ENCODE results near the gene CLBA1.

- no peak for TF ChIP-seq EZH2 (IDR thresholded peaks at IDR 0.05; ENCODE audit: low read depth, unreplicated experiment)
- TF ChIP-seq ZNF331 (CRISPR knock-in tag; IDR thresholded peaks at IDR 0.05; ENCODE audit: low read depth), result peak; percentile 92
- TF ChIP-seq CTCF (conservative IDR thresholded peaks at IDR 0.05; ENCODE audit: low read depth in 2 of 2), result no peak
- TF ChIP-seq REST (IDR thresholded peaks at IDR 0.05; ENCODE audit: unreplicated experiment), result no peak
- TF ChIP-seq POLR2AphosphoS5 (IDR thresholded peaks at IDR 0.05; ENCODE audit: low read depth), result no peak
- TF ChIP-seq JUNB (IDR thresholded peaks at IDR 0.05; ENCODE audit: unreplicated experiment), result no peak
- TF ChIP-seq ETS1 (IDR thresholded peaks at IDR 0.05), result no peak
- no peak for TF ChIP-seq EZH2phosphoT487 (IDR thresholded peaks at IDR 0.05; ENCODE audit: unreplicated experiment)
- TF ChIP-seq STAT1 (IDR thresholded peaks at IDR 0.05; ENCODE audit: unreplicated experiment), result no peak
Observed at GRCh38 chr14:104999361-104999760, 13.8 kb downstream of the CLBA1 start.

All from GM23338 (cell line).